SK-N-SH treated with all-trans-retinoic acid at 6 μM for 48 hours (cell line): ENCODE data around the gene HYI.

Experiments
- ATAC-seq: fragments of 200-7000 bp; cut with Tn5 transposase; 3 replicates; pipeline ENCODE4 v1.9.1; 2020; ENCODE audit warnings: mild to moderate bottlenecking, moderate library complexity
- ARNTL ChIP-seq: fragments of 450-650 bp; formaldehyde crosslinking; IDR thresholded peaks from 2 replicates; pipeline ENCODE4 v1.5.0; 2020; ENCODE audit warnings: low read depth, mild to moderate bottlenecking, moderate library complexity, borderline replicate concordance
- BACH2 ChIP-seq: fragments of 250-450 bp; sonication (Bioruptor Pico); IDR thresholded peaks from 2 replicates; pipeline ENCODE4 v1.9.0; 2021; ENCODE audit warnings: mild to moderate bottlenecking, borderline replicate concordance
- CSDC2 ChIP-seq: fragments of 250-450 bp; sonication (Bioruptor Pico); IDR thresholded peaks from 2 replicates; pipeline ENCODE4 v1.5.0; 2020; ENCODE audit warnings: mild to moderate bottlenecking, moderate library complexity
- ESRRG ChIP-seq: fragments of 250-450 bp; sonication (Bioruptor Pico); IDR thresholded peaks from 2 replicates; pipeline ENCODE4 v1.6.1; 2021; ENCODE audit warnings: mild to moderate bottlenecking
- GLIS3 ChIP-seq: fragments of 250-450 bp; sonication (Bioruptor Pico); IDR thresholded peaks from 2 replicates; pipeline ENCODE4 v1.5.0; 2020; ENCODE audit warnings: mild to moderate bottlenecking, moderate library complexity
- ISL1 ChIP-seq: fragments of 250-450 bp; sonication (Bioruptor Pico); IDR thresholded peaks from 2 replicates; pipeline ENCODE4 v2.1.2; 2022; ENCODE audit warnings: mild to moderate bottlenecking, moderate library complexity
- OSR1 ChIP-seq: fragments of 250-450 bp; sonication (Bioruptor Pico); IDR thresholded peaks from 2 replicates; pipeline ENCODE4 v1.8.0; 2022; ENCODE audit warnings: moderate library complexity, mild to moderate bottlenecking, inconsistent platforms
- PPARA ChIP-seq: fragments of 250-450 bp; sonication (Bioruptor Pico); IDR thresholded peaks from 2 replicates; pipeline ENCODE4 v1.5.0; 2020; ENCODE audit warnings: mild to moderate bottlenecking, borderline replicate concordance
- RARB ChIP-seq: fragments of 250-450 bp; sonication (Bioruptor Pico); IDR thresholded peaks from 2 replicates; pipeline ENCODE4 v1.8.0; 2021; ENCODE audit warnings: mild to moderate bottlenecking, moderate library complexity
- TCF4 ChIP-seq: fragments of 250-450 bp; sonication (Bioruptor Pico); IDR thresholded peaks from 2 replicates; pipeline ENCODE4 v1.8.0; 2021; ENCODE audit warnings: mild to moderate bottlenecking, moderate library complexity, borderline replicate concordance
- TOX ChIP-seq: fragments of 250-450 bp; sonication (Bioruptor Pico); IDR thresholded peaks from 2 replicates; pipeline ENCODE4 v1.8.0; 2021; ENCODE audit warnings: mild to moderate bottlenecking, moderate library complexity, borderline replicate concordance
- ZFP30 ChIP-seq: fragments of 450-650 bp; formaldehyde crosslinking; IDR thresholded peaks from 2 replicates; pipeline ENCODE4 v1.5.0; 2022; ENCODE audit warnings: mild to moderate bottlenecking, moderate library complexity
- ZNF565 ChIP-seq: fragments of 450-650 bp; formaldehyde crosslinking; conservative IDR thresholded peaks from 2 replicates; pipeline ENCODE4 v1.5.0; 2020; ENCODE audit warnings: low read depth, mild to moderate bottlenecking, moderate library complexity
- ZNF70 ChIP-seq: fragments of 450-650 bp; formaldehyde crosslinking; IDR thresholded peaks from 2 replicates; pipeline ENCODE4 v1.5.0; 2020; ENCODE audit warnings: mild to moderate bottlenecking, moderate library complexity
- ZNF8 ChIP-seq: fragments of 450-650 bp; formaldehyde crosslinking; IDR thresholded peaks from 2 replicates; pipeline ENCODE4 v1.5.0; 2020; ENCODE audit warnings: mild to moderate bottlenecking, moderate library complexity
- TF ChIP-seq, protein P1 (sequence below): fragments of 250-450 bp; sonication (Bioruptor Pico); IDR thresholded peaks from 2 replicates; pipeline ENCODE4 v1.5.0; 2020; ENCODE audit warnings: mild to moderate bottlenecking, moderate library complexity
- TF ChIP-seq, protein P2 (sequence below): fragments of 250-450 bp; sonication (Bioruptor Pico); IDR thresholded peaks from 2 replicates; pipeline ENCODE4 v1.8.0; 2021; ENCODE audit warnings: low read depth, mild to moderate bottlenecking, moderate library complexity, borderline replicate concordance
- TF ChIP-seq, protein P3 (sequence below): fragments of 250-450 bp; sonication (Bioruptor Pico); IDR thresholded peaks from 2 replicates; pipeline ENCODE4 v1.5.1; 2021; ENCODE audit warnings: mild to moderate bottlenecking, moderate library complexity
- TF ChIP-seq, protein P4 (sequence below): fragments of 250-450 bp; sonication (Bioruptor Pico); IDR thresholded peaks from 2 replicates; pipeline ENCODE4 v1.5.1; 2020; ENCODE audit warnings: low read depth, mild to moderate bottlenecking, moderate library complexity

Gene HYI

DNA sequence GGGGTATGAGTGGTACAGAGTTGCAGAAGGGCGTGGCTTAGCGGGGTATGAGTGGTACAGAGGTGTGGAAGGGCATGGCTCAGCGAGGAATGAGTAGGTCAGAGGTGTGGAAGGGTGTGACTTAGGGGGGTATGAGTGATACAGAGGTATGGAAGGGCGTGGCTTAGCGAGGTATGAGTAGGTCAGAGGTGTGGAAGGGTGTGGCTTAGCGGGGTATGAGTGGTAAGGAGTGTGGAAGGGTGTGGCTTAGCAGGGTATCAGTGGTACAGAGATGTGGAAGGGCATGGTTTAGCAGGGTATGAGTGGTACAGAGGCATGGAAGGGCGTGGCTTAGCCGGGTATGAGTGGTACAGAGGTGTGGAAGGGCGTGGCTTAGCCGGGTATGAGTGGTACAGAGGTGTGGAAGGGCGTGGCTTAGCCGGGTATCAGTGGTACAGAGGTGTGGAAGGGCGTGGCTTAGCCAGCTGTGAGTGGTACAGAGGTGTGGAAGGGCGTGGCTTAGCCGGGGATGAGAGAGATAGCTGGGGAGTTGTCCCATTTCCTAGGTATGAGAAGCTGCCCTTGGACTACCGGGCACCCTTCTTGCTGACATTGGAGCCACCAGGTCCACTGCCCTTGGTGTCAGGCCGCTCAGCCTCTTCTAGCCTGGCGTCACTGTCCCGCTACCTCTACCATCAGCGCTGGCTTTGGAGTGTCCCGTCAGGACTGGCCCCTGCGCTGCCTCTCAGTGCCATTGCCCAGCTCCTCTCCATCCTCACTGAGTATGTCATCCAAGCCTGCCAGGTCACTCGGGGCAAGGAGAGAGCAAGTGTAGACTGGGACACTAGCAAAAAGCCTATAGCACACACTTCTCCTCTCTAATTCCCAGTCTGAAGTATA is 29.8 kb downstream of the HYI start:
- TF ChIP-seq, protein P1, sequence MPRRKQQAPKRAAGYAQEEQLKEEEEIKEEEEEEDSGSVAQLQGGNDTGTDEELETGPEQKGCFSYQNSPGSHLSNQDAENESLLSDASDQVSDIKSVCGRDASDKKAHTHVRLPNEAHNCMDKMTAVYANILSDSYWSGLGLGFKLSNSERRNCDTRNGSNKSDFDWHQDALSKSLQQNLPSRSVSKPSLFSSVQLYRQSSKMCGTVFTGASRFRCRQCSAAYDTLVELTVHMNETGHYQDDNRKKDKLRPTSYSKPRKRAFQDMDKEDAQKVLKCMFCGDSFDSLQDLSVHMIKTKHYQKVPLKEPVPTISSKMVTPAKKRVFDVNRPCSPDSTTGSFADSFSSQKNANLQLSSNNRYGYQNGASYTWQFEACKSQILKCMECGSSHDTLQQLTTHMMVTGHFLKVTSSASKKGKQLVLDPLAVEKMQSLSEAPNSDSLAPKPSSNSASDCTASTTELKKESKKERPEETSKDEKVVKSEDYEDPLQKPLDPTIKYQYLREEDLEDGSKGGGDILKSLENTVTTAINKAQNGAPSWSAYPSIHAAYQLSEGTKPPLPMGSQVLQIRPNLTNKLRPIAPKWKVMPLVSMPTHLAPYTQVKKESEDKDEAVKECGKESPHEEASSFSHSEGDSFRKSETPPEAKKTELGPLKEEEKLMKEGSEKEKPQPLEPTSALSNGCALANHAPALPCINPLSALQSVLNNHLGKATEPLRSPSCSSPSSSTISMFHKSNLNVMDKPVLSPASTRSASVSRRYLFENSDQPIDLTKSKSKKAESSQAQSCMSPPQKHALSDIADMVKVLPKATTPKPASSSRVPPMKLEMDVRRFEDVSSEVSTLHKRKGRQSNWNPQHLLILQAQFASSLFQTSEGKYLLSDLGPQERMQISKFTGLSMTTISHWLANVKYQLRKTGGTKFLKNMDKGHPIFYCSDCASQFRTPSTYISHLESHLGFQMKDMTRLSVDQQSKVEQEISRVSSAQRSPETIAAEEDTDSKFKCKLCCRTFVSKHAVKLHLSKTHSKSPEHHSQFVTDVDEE, result no peak
- TF ChIP-seq ISL1 (CRISPR knock-in tag) (no peak), ZNF565 (CRISPR knock-in tag) (no peak), BACH2 (CRISPR knock-in tag) (no peak)
- no peak for ATAC-seq

DNA sequence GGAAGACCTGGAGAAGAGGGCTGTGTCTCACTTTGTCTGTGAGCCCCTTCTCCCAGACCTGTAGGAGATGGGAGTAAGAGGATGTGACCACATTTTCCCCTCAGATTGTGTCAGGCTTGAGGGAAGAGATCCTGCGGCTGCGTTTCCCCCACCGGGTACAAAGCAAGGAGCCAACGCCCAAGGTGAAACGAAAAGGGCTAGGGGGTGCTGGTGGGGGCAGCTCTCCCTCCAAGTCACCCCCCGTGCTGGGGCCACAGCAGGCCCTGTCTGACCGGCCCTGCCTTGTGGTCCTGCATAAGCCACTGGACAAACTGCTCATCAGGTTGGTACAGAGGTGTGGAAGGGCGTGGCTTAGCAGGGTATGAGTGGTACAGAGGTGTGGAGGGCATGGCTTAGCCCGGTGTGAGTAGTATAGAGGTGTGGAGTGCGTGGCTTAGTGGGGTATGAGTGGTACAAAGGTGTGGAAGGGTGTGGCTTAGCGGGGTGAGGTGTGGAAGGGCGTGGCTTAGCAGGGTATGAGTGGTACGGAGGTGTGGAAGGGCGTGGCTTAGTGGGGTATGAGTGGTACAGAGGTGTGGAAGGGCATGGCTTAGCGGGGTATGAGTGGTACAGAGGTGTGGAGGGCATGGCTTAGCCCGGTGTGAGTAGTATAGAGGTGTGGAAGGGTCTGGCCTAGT is 30.6 kb downstream of the HYI start:
- TF ChIP-seq ZNF565 (CRISPR knock-in tag), result no peak
- no peak for TF ChIP-seq OSR1
- TF ChIP-seq ZFP30 (CRISPR knock-in tag), result no peak
- no peak for TF ChIP-seq ARNTL (CRISPR knock-in tag)
- TF ChIP-seq, protein P1, result no peak
- no peak for TF ChIP-seq ZNF8 (CRISPR knock-in tag)
- no peak for TF ChIP-seq TOX (CRISPR knock-in tag)
- no peak for TF ChIP-seq RARB (CRISPR knock-in tag)
- no peak for TF ChIP-seq BACH2 (CRISPR knock-in tag)
- TF ChIP-seq ISL1 (CRISPR knock-in tag), result no peak
- TF ChIP-seq, protein P2, sequence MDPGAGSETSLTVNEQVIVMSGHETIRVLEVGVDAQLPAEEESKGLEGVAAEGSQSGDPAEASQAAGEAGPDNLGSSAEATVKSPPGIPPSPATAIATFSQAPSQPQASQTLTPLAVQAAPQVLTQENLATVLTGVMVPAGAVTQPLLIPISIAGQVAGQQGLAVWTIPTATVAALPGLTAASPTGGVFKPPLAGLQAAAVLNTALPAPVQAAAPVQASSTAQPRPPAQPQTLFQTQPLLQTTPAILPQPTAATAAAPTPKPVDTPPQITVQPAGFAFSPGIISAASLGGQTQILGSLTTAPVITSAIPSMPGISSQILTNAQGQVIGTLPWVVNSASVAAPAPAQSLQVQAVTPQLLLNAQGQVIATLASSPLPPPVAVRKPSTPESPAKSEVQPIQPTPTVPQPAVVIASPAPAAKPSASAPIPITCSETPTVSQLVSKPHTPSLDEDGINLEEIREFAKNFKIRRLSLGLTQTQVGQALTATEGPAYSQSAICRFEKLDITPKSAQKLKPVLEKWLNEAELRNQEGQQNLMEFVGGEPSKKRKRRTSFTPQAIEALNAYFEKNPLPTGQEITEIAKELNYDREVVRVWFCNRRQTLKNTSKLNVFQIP (CRISPR knock-in tag), result no peak
- TF ChIP-seq, protein P3, sequence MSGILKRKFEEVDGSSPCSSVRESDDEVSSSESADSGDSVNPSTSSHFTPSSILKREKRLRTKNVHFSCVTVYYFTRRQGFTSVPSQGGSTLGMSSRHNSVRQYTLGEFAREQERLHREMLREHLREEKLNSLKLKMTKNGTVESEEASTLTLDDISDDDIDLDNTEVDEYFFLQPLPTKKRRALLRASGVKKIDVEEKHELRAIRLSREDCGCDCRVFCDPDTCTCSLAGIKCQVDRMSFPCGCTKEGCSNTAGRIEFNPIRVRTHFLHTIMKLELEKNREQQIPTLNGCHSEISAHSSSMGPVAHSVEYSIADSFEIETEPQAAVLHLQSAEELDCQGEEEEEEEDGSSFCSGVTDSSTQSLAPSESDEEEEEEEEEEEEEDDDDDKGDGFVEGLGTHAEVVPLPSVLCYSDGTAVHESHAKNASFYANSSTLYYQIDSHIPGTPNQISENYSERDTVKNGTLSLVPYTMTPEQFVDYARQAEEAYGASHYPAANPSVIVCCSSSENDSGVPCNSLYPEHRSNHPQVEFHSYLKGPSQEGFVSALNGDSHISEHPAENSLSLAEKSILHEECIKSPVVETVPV (CRISPR knock-in tag), result no peak
- no peak for TF ChIP-seq PPARA (CRISPR knock-in tag)
- TF ChIP-seq GLIS3 (CRISPR knock-in tag), result no peak
- no peak for TF ChIP-seq ESRRG (CRISPR knock-in tag)
- TF ChIP-seq TCF4 (CRISPR knock-in tag), result no peak
- TF ChIP-seq, protein P4, sequence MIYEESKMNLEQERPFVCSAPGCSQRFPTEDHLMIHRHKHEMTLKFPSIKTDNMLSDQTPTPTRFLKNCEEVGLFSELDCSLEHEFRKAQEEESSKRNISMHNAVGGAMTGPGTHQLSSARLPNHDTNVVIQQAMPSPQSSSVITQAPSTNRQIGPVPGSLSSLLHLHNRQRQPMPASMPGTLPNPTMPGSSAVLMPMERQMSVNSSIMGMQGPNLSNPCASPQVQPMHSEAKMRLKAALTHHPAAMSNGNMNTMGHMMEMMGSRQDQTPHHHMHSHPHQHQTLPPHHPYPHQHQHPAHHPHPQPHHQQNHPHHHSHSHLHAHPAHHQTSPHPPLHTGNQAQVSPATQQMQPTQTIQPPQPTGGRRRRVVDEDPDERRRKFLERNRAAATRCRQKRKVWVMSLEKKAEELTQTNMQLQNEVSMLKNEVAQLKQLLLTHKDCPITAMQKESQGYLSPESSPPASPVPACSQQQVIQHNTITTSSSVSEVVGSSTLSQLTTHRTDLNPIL (CRISPR knock-in tag), result no peak
- no peak for TF ChIP-seq CSDC2 (CRISPR knock-in tag)
- TF ChIP-seq ZNF70, result no peak
- no peak for ATAC-seq
